ENCODE results near the gene SLC35F5. TPM values are rescaled to one million over a fixed set of nuclear protein-coding genes. Genes with fewer than 3 reads are reported as not detected.
"Not testable (repeated sequence)": the region's sequence is repeated elsewhere in the genome, so short reads cannot be mapped to it uniquely, and the experiment has no call there.

SLC35F5 gene
- total and polyA plus RNA-seq, 12 donors = 22.5 to 466 (median 201) TPM

GRCh38 chr2:113711851-113712250 is 44.6 kb downstream of the SLC35F5 start:
- no peak for DNase-seq
- H3K9me3 ChIP-seq (replicated peaks in 1 of 3) = no peaks in the 10 kb centered on the region
- peaks cover 0 to 31% of the 10 kb centered on the region in 2 donors for H3K36me3 ChIP-seq (replicated peaks in 1 of 2)
- 93 to 97% (median 95%) methylated on average over 1 of the region's 1 CpG for WGBS, 4 donors
- H3K27ac ChIP-seq = no peak overlapping the region
- intact Hi-C loops (cut with DNase I) = no loop called here
- peaks cover 0 to 8% of the 10 kb centered on the region in 2 donors for H3K4me1 ChIP-seq (replicated peaks in 1 of 2)
- H3K27me3 ChIP-seq = no peaks in the 10 kb centered on the region
- no peak for TF ChIP-seq POLR2A (IDR thresholded peaks at IDR 0.05)
- TF ChIP-seq CTCF (IDR thresholded peaks at IDR 0.05) = no peak
- H3K4me3 ChIP-seq = no peak overlapping the region

GRCh38 chr2:113709022-113709421 is 47.4 kb downstream of the SLC35F5 start:
- H3K27ac ChIP-seq = no peak overlapping the region
- no peaks in the 10 kb centered on the region for H3K27me3 ChIP-seq
- no peak for DNase-seq
- intact Hi-C loops (cut with DNase I) = no loop called here
- peaks cover 0 to 18% of the 10 kb centered on the region in 2 donors for H3K36me3 ChIP-seq (replicated peaks in 1 of 2)
- H3K9me3 ChIP-seq (replicated peaks in 1 of 3) = no peaks in the 10 kb centered on the region
- H3K4me3 ChIP-seq = no peak overlapping the region
- TF ChIP-seq POLR2A (IDR thresholded peaks at IDR 0.05) (no peak), CTCF (IDR thresholded peaks at IDR 0.05) (no peak)
- 95 to 97% (median 96%) methylated on average over 3 of the region's 3 CpGs for WGBS, 4 donors
- peaks cover 0 to 13% of the 10 kb centered on the region in 2 donors for H3K4me1 ChIP-seq (replicated peaks in 1 of 2)

- Histone ChIP-seq H3K27me3 (no peaks in the 10 kb centered on the region), H3K36me3 (replicated peaks in 1 of 2) (peaks cover 0 to 5% of the 10 kb centered on the region in 2 donors), H3K9me3 (replicated peaks in 1 of 3) (no peaks in the 10 kb centered on the region), H3K27ac (no peak overlapping the region), H3K4me3 (no peak overlapping the region), H3K4me1 (replicated peaks in 1 of 2) (peaks cover 0 to 13% of the 10 kb centered on the region in 2 donors)
- intact Hi-C loops (cut with DNase I) = no loop called here
- 52 to 63% (median 59%) methylated on average over 1 of the region's 1 CpG for WGBS, 4 donors
- DNase-seq = no peak
- TF ChIP-seq POLR2A (IDR thresholded peaks at IDR 0.05) (no peak), CTCF (IDR thresholded peaks at IDR 0.05) (no peak)
Measured at GRCh38 chr2:113707106-113707505, 49.3 kb downstream of the SLC35F5 start.

- intact Hi-C loops (cut with DNase I) = no loop called here
- TF ChIP-seq CTCF (IDR thresholded peaks at IDR 0.05) = no peak
- no peak for TF ChIP-seq POLR2A (IDR thresholded peaks at IDR 0.05)
- WGBS, 4 donors = 39 to 47% (median 47%) methylated on average over 5 to 7 of the region's 7 CpGs
- peaks cover 0 to 13% of the 10 kb centered on the region in 2 donors for H3K4me1 ChIP-seq (replicated peaks in 1 of 2)
- H3K9me3 ChIP-seq (replicated peaks in 1 of 3) = no peaks in the 10 kb centered on the region
- no peak overlapping the region for H3K4me3 ChIP-seq
- no peaks in the 10 kb centered on the region for H3K27me3 ChIP-seq
- H3K36me3 ChIP-seq (replicated peaks in 1 of 2) = peaks cover 0 to 3% of the 10 kb centered on the region in 2 donors
- peak overlapping the region in 2 of 5 donors; percentile 22 to 41 for H3K27ac ChIP-seq
- DNase-seq = peak in 4 of 7 donors; percentile 23 to 44 (median 28)
Measured at GRCh38 chr2:113705982-113706523, 50.4 kb downstream of the SLC35F5 start.

- peaks cover 0 to 13% of the 10 kb centered on the region in 2 donors for H3K4me1 ChIP-seq (replicated peaks in 1 of 2)
- H3K4me3 ChIP-seq; intact Hi-C loops (cut with DNase I); DNase-seq; H3K27ac ChIP-seq; H3K27me3 ChIP-seq; H3K9me3 ChIP-seq (replicated peaks in 1 of 3); H3K36me3 ChIP-seq (replicated peaks in 1 of 2): not testable (repeated sequence)
- 94 to 96% (median 95%) methylated on average over 7 to 54 of the region's 54 CpGs for WGBS, 4 donors
Measured at GRCh38 chr2:113704300-113704993, 52.0 kb downstream of the SLC35F5 start.
